ENCODE data around the gene AOPEP.
"Not testable (repeated sequence)": the region's sequence is repeated elsewhere in the genome, so short reads cannot be mapped to it uniquely, and the experiment has no call there.

AOPEP gene

GRCh38 chr9:94934816-94935328, 208.4 kb downstream of the AOPEP start:
- H3K36me3 ChIP-seq (ENCODE audit: control insufficient read depth, insufficient read depth, low read length): no peaks in the 10 kb centered on the region
- no peak overlapping the region for H3K27ac ChIP-seq

GRCh38 chr9:94935396-94935795, 208.9 kb downstream of the AOPEP start:
- Histone ChIP-seq H3K4me1 (no peaks in the 10 kb centered on the region), H3K9me3 (ENCODE audit: control insufficient read depth, low read length) (no peaks in the 10 kb centered on the region), H3K27ac (no peak overlapping the region), H3K4me3 (ENCODE audit: low read depth, low read length) (no peak overlapping the region), H3K27me3 (ENCODE audit: control insufficient read depth, insufficient read depth, low read length) (no peaks in the 10 kb centered on the region), H3K4me2 (ENCODE audit: low read length) (no peak overlapping the region), H2AFZ (no peak overlapping the region), H3K36me3 (ENCODE audit: control insufficient read depth, insufficient read depth, low read length) (no peaks in the 10 kb centered on the region), H3K9ac (no peak overlapping the region), H3K79me2 (no peaks in the 10 kb centered on the region)
- no peak for TF ChIP-seq CTCF (IDR thresholded peaks at IDR 0.05)

More at GRCh38 chr9:94934816-94935328, 208.4 kb downstream of the AOPEP start:
- H3K4me2 ChIP-seq (ENCODE audit: low read length): no peak overlapping the region
- no peak overlapping the region for H2AFZ ChIP-seq
- no peaks in the 10 kb centered on the region for H3K27me3 ChIP-seq (ENCODE audit: control insufficient read depth, insufficient read depth, low read length)
- no peak for TF ChIP-seq CTCF (IDR thresholded peaks at IDR 0.05)
- H3K4me1 ChIP-seq: no peaks in the 10 kb centered on the region
- no peaks in the 10 kb centered on the region for H3K9me3 ChIP-seq (ENCODE audit: control insufficient read depth, low read length)
- no peak overlapping the region for H3K9ac ChIP-seq
- no peaks in the 10 kb centered on the region for H3K79me2 ChIP-seq
- H3K4me3 ChIP-seq (ENCODE audit: low read depth, low read length): no peak overlapping the region

- Histone ChIP-seq H3K27ac (no peak overlapping the region), H3K4me3 (ENCODE audit: low read depth, low read length) (no peak overlapping the region), H3K9ac (no peak overlapping the region), H3K4me1 (peaks cover 6% of the 10 kb centered on the region), H3K4me2 (ENCODE audit: low read length) (no peak overlapping the region), H3K36me3 (ENCODE audit: control insufficient read depth, insufficient read depth, low read length) (no peaks in the 10 kb centered on the region), H2AFZ (no peak overlapping the region), H3K27me3 (ENCODE audit: control insufficient read depth, insufficient read depth, low read length) (no peaks in the 10 kb centered on the region), H3K79me2 (no peaks in the 10 kb centered on the region), H3K9me3 (ENCODE audit: control insufficient read depth, low read length) (no peaks in the 10 kb centered on the region)
- no peak for TF ChIP-seq CTCF (IDR thresholded peaks at IDR 0.05)
These were observed 209.9 kb downstream of the AOPEP start for GRCh38 chr9:94936419-94936818.

GRCh38 chr9:94937214-94937903, 210.9 kb downstream of the AOPEP start:
- TF ChIP-seq CTCF (IDR thresholded peaks at IDR 0.05): no peak
- H2AFZ ChIP-seq: no peak overlapping the region
- H3K27ac ChIP-seq: no peak overlapping the region
- no peak overlapping the region for H3K9ac ChIP-seq
- H3K27me3 ChIP-seq (ENCODE audit: control insufficient read depth, insufficient read depth, low read length): no peaks in the 10 kb centered on the region
- H3K36me3 ChIP-seq (ENCODE audit: control insufficient read depth, insufficient read depth, low read length): no peaks in the 10 kb centered on the region
- H3K4me1 ChIP-seq: peaks cover 7% of the 10 kb centered on the region
- no peak overlapping the region for H3K4me3 ChIP-seq (ENCODE audit: low read depth, low read length)
- H3K79me2 ChIP-seq: no peaks in the 10 kb centered on the region
- no peak overlapping the region for H3K4me2 ChIP-seq (ENCODE audit: low read length)
- no peaks in the 10 kb centered on the region for H3K9me3 ChIP-seq (ENCODE audit: control insufficient read depth, low read length)

GRCh38 chr9:94938384-94938783, 211.9 kb downstream of the AOPEP start:
- peaks cover 7% of the 10 kb centered on the region for H3K4me1 ChIP-seq
- H3K36me3 ChIP-seq (ENCODE audit: control insufficient read depth, insufficient read depth, low read length): no peaks in the 10 kb centered on the region
- no peaks in the 10 kb centered on the region for H3K79me2 ChIP-seq
- no peak overlapping the region for H2AFZ ChIP-seq
- no peak overlapping the region for H3K9ac ChIP-seq
- no peaks in the 10 kb centered on the region for H3K9me3 ChIP-seq (ENCODE audit: control insufficient read depth, low read length)
- no peak overlapping the region for H3K4me3 ChIP-seq (ENCODE audit: low read depth, low read length)
- no peak overlapping the region for H3K4me2 ChIP-seq (ENCODE audit: low read length)
- H3K27me3 ChIP-seq (ENCODE audit: control insufficient read depth, insufficient read depth, low read length): no peaks in the 10 kb centered on the region
- no peak for TF ChIP-seq CTCF (IDR thresholded peaks at IDR 0.05)
- H3K27ac ChIP-seq: no peak overlapping the region

- H3K9ac ChIP-seq; H3K36me3 ChIP-seq (ENCODE audit: control insufficient read depth, insufficient read depth, low read length); H3K4me3 ChIP-seq (ENCODE audit: low read depth, low read length); H2AFZ ChIP-seq; H3K9me3 ChIP-seq (ENCODE audit: control insufficient read depth, low read length); H3K27me3 ChIP-seq (ENCODE audit: control insufficient read depth, insufficient read depth, low read length); H3K27ac ChIP-seq; H3K4me2 ChIP-seq (ENCODE audit: low read length); H3K79me2 ChIP-seq; H3K4me1 ChIP-seq: not testable (repeated sequence)
These were observed 213.8 kb downstream of the AOPEP start for GRCh38 chr9:94940296-94940695.
